ENCODE data around the gene FBLN1. TPM values are rescaled to one million over a fixed set of nuclear protein-coding genes. Genes with fewer than 3 reads are reported as not detected.

FBLN1 gene
- total RNA-seq, 1 experiment from 2014 or later = 23.4 TPM

- H3K4me3 ChIP-seq (replicated peaks in 1 of 2; ENCODE audit: low read depth in 1 of 2, low read length in 2 of 2) = no peak overlapping the region
- no TSS peak for BruUV-seq (replicated peaks)
- H3K9ac ChIP-seq (ENCODE audit: low read length) = no peak overlapping the region
- TF ChIP-seq JUND (IDR thresholded peaks at IDR 0.05) (no peak), SP1 (IDR thresholded peaks at IDR 0.05; ENCODE audit: low read depth) (no peak), TCF7L2 (IDR thresholded peaks at IDR 0.05; ENCODE audit: borderline replicate concordance, extremely low read depth, insufficient read depth, insufficient read length) (no peak), RAD21 (IDR thresholded peaks at IDR 0.05; ENCODE audit: low read depth) (no peak), ZNF274 (IDR thresholded peaks at IDR 0.05; ENCODE audit: low read depth, low read length) (no peak), FOSL1 (IDR thresholded peaks at IDR 0.05; ENCODE audit: low read depth) (no peak), REST (IDR thresholded peaks at IDR 0.05; ENCODE audit: low read depth) (no peak), ZFX (IDR thresholded peaks at IDR 0.05) (no peak), SIN3A (IDR thresholded peaks at IDR 0.05; ENCODE audit: low read depth) (no peak), SRF (IDR thresholded peaks at IDR 0.05; ENCODE audit: low read depth) (no peak)
- H3K4me1 ChIP-seq (ENCODE audit: control insufficient read depth in 1 of 2, insufficient read depth in 2 of 2, low read length in 2 of 2) = peaks cover 0 to 9% of the 10 kb centered on the region in 2 experiments; a peak in 2 of 4 replicates
- H4K20me1 ChIP-seq (ENCODE audit: insufficient read depth) = no peaks in the 10 kb centered on the region
- intact Hi-C loops (cut with micrococcal nuclease) = no loop called here
- no peaks in the 10 kb centered on the region for H3K9me2 ChIP-seq (ENCODE audit: insufficient read depth)
- H3K9me3 ChIP-seq (ENCODE audit: control insufficient read depth in 1 of 2, insufficient read depth in 1 of 2, low read depth in 1 of 2, low read length in 2 of 2) = no peaks in the 10 kb centered on the region
- no peak overlapping the region for H2AFZ ChIP-seq (ENCODE audit: low read depth, low read length, poor library complexity, severe bottlenecking)
- DNase-seq (ENCODE audit: low read depth, low spot score) (no peak), ATAC-seq (no peak)
- H3K4me2 ChIP-seq (ENCODE audit: low read length) = no peak overlapping the region
- no peaks in the 10 kb centered on the region for H3K27me3 ChIP-seq (ENCODE audit: insufficient read depth, low read length)
- no peaks in the 10 kb centered on the region for H3K36me3 ChIP-seq (ENCODE audit: control insufficient read depth in 1 of 2, insufficient read depth in 2 of 2, low read length in 2 of 2)
- no peaks in the 10 kb centered on the region for H3K79me2 ChIP-seq (ENCODE audit: insufficient read depth, low read length)
- ChIA-PET POLR2A (no interaction called here), RAD21 (ENCODE audit: low non-redundant PET in 1 of 2, low total read pairs in 2 of 2, uncharacterized antibody in 2 of 2, unreplicated experiment in 2 of 2) (no interaction called here), CTCF (no interaction called here)
- H3K27ac ChIP-seq (ENCODE audit: low read depth, low read length) = no peak overlapping the region
These were observed 22.8 kb downstream of the FBLN1 start for GRCh38 chr22:45525480-45525879.

All from HCT116 (cell line).